Left ventricle myocardium inferior (tissue), 1 donor: ENCODE results near the gene ZNF74. TPM values are rescaled to one million over a fixed set of nuclear protein-coding genes. Genes with fewer than 3 reads are reported as not detected.

Experiments
- DNase-seq: peaks from one replicate; pipeline ENCODE4 v3.0.0-alpha.2; 2020
- H3K27ac ChIP-seq: fragments of 200-600 bp; replicated peaks from 2 replicates; pipeline ENCODE4 v1.8.0; 2021
- H3K27me3 ChIP-seq: fragments of 200-600 bp; 2 replicates; pipeline ENCODE4 v1.8.0; 2021; ENCODE audit warnings: low read depth
- H3K36me3 ChIP-seq: fragments of 200-600 bp; 2 replicates; pipeline ENCODE4 v1.8.0; 2021
- H3K4me1 ChIP-seq: fragments of 200-600 bp; 2 replicates; pipeline ENCODE4 v1.8.0; 2021
- H3K4me3 ChIP-seq: fragments of 200-600 bp; 2 replicates; pipeline ENCODE4 v1.8.0; 2021; ENCODE audit warnings: mild to moderate bottlenecking, moderate library complexity
- H3K9me3 ChIP-seq: fragments of 200-600 bp; replicated peaks from 2 replicates; pipeline ENCODE4 v1.8.0; 2021
- CTCF ChIP-seq: fragments of 200-600 bp; IDR thresholded peaks from 2 replicates; pipeline ENCODE4 v1.8.0; 2021; ENCODE audit warnings: antibody characterized with exemption, mild to moderate bottlenecking, borderline replicate concordance
- intact Hi-C: fragments of 100-400 bp; cut with micrococcal nuclease; formaldehyde crosslinking; loops from one replicate; pipeline ENCODE4 v1.11.0; 2022
- total RNA-seq: library from RNA; stranded (reverse); fragmentation: NEBNext Ultra II Directional; extraction: Animal tissue kit (Norgen Biotek cat#: 25700); gene quantifications from one replicate; pipeline ENCODE4 v1.2.1, GENCODE V29; 2021
- donor health status: DM: no; HTN: yes; CAD: no; lungs with severe emphysema.

The ZNF74 gene
- total RNA-seq, 1 donor from 2014 or later = 5.0 TPM

DNA sequence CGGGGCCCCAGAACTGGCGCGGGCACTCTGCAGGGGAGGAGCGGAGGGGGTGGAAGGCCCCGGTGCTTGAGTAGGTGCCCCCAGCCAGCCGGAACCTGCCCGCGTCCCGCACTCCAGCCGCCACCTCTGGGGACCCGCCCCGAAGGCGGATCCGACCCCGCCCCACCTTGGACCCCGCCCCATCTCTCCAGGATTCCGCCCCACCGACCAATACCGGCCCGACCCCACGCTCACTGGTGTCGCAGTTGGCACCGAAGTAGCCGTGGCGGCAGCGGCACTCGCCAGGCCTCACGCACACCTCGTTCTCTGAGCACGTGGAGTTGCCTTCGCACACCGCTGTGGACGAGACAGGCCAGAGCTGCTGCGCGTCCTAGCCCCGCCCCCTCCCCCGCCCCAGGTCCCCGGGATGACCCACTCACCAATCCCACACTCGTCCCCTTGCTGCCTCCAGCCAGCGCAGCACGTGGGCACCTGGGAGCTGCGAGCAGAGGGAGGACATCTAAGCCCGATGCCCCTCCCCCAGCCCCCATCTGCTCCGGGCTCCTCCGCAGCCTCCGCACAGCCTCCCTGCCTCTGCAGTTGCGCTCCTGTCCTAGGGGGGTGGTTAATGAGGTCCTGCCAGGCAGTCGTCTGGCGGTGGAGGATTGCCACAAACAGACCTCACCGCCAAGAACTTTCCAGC is 37.7 kb downstream of the ZNF74 start:
- peaks cover 44% of the 10 kb centered on the region for H3K27me3 ChIP-seq
- H3K4me1 ChIP-seq = peaks cover 47% of the 10 kb centered on the region
- peaks cover 14% of the 10 kb centered on the region for H3K36me3 ChIP-seq
- H3K4me3 ChIP-seq = peak overlapping the region; percentile 55
- no peaks in the 10 kb centered on the region for H3K9me3 ChIP-seq
- no peak for TF ChIP-seq CTCF
- intact Hi-C loops = no loop called here
- DNase-seq = no peak
- no peak overlapping the region for H3K27ac ChIP-seq

DNA sequence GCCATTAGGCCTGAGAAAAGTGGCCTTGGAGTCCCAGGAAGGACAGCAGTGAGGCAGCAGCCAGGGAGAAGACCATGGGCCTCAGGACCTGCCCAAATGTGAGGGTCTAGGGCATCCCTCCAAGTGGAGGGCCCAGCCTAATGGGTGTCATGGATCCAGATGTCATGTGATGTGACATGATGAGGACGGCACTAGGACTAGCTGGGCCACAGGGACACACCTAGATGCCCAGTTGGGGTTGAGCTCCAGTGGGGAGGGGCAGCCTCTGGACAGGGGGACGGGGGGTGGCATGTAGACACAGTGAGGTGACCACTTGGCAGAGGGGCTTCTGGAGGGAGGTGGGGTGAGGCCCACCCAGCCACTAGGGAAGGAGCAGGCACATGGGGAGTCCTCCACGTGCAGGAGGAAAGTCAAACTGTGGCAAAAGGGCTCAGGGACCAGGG is 38.3 kb downstream of the ZNF74 start:
- Histone ChIP-seq H3K27me3 (peaks cover 50% of the 10 kb centered on the region), H3K36me3 (peaks cover 14% of the 10 kb centered on the region), H3K27ac (no peak overlapping the region), H3K4me3 (no peak overlapping the region), H3K9me3 (no peaks in the 10 kb centered on the region), H3K4me1 (peaks cover 53% of the 10 kb centered on the region)
- intact Hi-C loops = no loop called here
- DNase-seq = no peak
- TF ChIP-seq CTCF = no peak

GRCh38 chr22:20433191-20433590 is 39.2 kb downstream of the ZNF74 start:
- no peak overlapping the region for H3K4me3 ChIP-seq
- DNase-seq = no peak
- peaks cover 60% of the 10 kb centered on the region for H3K4me1 ChIP-seq
- no peak for TF ChIP-seq CTCF
- intact Hi-C loops = no loop called here
- no peaks in the 10 kb centered on the region for H3K9me3 ChIP-seq
- H3K27me3 ChIP-seq = peaks cover 52% of the 10 kb centered on the region
- no peak overlapping the region for H3K27ac ChIP-seq
- peaks cover 14% of the 10 kb centered on the region for H3K36me3 ChIP-seq

GRCh38 chr22:20433686-20434241 is 39.8 kb downstream of the ZNF74 start:
- peaks cover 9% of the 10 kb centered on the region for H3K36me3 ChIP-seq
- intact Hi-C loops = no loop called here
- no peaks in the 10 kb centered on the region for H3K9me3 ChIP-seq
- H3K4me1 ChIP-seq = peaks cover 66% of the 10 kb centered on the region
- DNase-seq = no peak
- peaks cover 52% of the 10 kb centered on the region for H3K27me3 ChIP-seq
- H3K4me3 ChIP-seq = no peak overlapping the region
- no peak overlapping the region for H3K27ac ChIP-seq
- TF ChIP-seq CTCF = no peak

GRCh38 chr22:20434264-20434751 is 40.4 kb downstream of the ZNF74 start:
- Histone ChIP-seq H3K4me1 (peaks cover 68% of the 10 kb centered on the region), H3K36me3 (peaks cover 4% of the 10 kb centered on the region), H3K4me3 (no peak overlapping the region), H3K27ac (no peak overlapping the region), H3K9me3 (no peaks in the 10 kb centered on the region), H3K27me3 (peaks cover 52% of the 10 kb centered on the region)
- intact Hi-C loops = no loop called here
- DNase-seq = no peak
- no peak for TF ChIP-seq CTCF
